ENCODE measurements around the gene ZFP91.

- TF ChIP-seq CTCF (IDR thresholded peaks at IDR 0.05; ENCODE audit: extremely low read depth in 1 of 2, insufficient read depth in 1 of 2, low read depth in 1 of 2, low read length in 2 of 2): no peak
- no peak for TF ChIP-seq GATA2 (IDR thresholded peaks at IDR 0.05; ENCODE audit: insufficient read depth, insufficient read length, low read depth, low read length)
Measured at GRCh38 chr11:58632510-58632909, 53.6 kb downstream of the ZFP91 start.

All from endothelial cell of umbilical vein (primary cell).